H9 (cell line): ENCODE data around the gene KMT2D. TPM values are rescaled to one million over a fixed set of nuclear protein-coding genes. Genes with fewer than 3 reads are reported as not detected.
A peak's percentile ranks its signal among the peaks of the same experiment; 100 is the strongest.

Source experiments
- DNase-seq: peaks from one replicate; pipeline ENCODE4 v3.0.0-alpha.2; 2017
- H2AFZ ChIP-seq: one replicate; pipeline ENCODE4 v1.6.1; 2013; ENCODE audit warnings: mild to moderate bottlenecking, low read length, control low read depth, moderate library complexity
- H2AK5ac ChIP-seq: 2 replicates; pipeline ENCODE4 v1.6.1; 2013; ENCODE audit warnings: low read length, control low read depth, mixed read lengths; ENCODE audit not compliant: insufficient read length
- H2BK120ac ChIP-seq: one replicate; pipeline ENCODE4 v1.6.1; 2013; ENCODE audit warnings: low read depth, mild to moderate bottlenecking, low read length, control low read depth, inconsistent platforms; ENCODE audit not compliant: poor library complexity, severe bottlenecking
- H2BK12ac ChIP-seq: 2 replicates; pipeline ENCODE4 v1.6.1; 2013; ENCODE audit warnings: low read length, control low read depth, mixed read lengths, low read depth; ENCODE audit not compliant: insufficient read length
- H2BK15ac ChIP-seq: 2 replicates; pipeline ENCODE4 v1.6.1; 2013; ENCODE audit warnings: low read depth, low read length, control low read depth
- H2BK20ac ChIP-seq: one replicate; pipeline ENCODE4 v1.6.1; 2013; ENCODE audit warnings: low read depth, mild to moderate bottlenecking, low read length, control low read depth, inconsistent platforms; ENCODE audit not compliant: poor library complexity, severe bottlenecking
- H2BK5ac ChIP-seq: 2 replicates; pipeline ENCODE4 v1.6.1; 2013; ENCODE audit warnings: low read length, control low read depth, mixed read lengths; ENCODE audit not compliant: insufficient read length
- H3K14ac ChIP-seq: 2 replicates; pipeline ENCODE4 v1.6.1; 2013; ENCODE audit warnings: low read length, control low read depth; ENCODE audit not compliant: insufficient read depth
- H3K18ac ChIP-seq: 2 replicates; pipeline ENCODE4 v1.6.1; 2013; ENCODE audit warnings: low read depth, mild to moderate bottlenecking, mixed read lengths, low read length, control low read depth; ENCODE audit not compliant: insufficient read length
- H3K23ac ChIP-seq: 2 replicates; pipeline ENCODE4 v1.6.1; 2013; ENCODE audit warnings: low read length, control low read depth, mixed read lengths, low read depth; ENCODE audit not compliant: insufficient read length
- H3K23me2 ChIP-seq: 2 replicates; pipeline ENCODE4 v1.6.1; 2013; ENCODE audit warnings: low read depth, mild to moderate bottlenecking, mixed read lengths, low read length, control low read depth; ENCODE audit not compliant: insufficient read length, poor library complexity, severe bottlenecking
- H3K27ac ChIP-seq: 2 replicates; pipeline ENCODE4 v1.5.1; 2013; ENCODE audit warnings: low read length, control low read depth, mixed read lengths, low read depth; ENCODE audit not compliant: insufficient read length
- H3K27me3 ChIP-seq: 2 replicates; pipeline ENCODE4 v1.6.1; 2013; ENCODE audit warnings: low read length, control low read depth, inconsistent platforms; ENCODE audit not compliant: insufficient read depth
- H3K4ac ChIP-seq: 2 replicates; pipeline ENCODE4 v1.6.1; 2013; ENCODE audit warnings: low read depth, mild to moderate bottlenecking, control low read depth, inconsistent platforms, low read length, moderate library complexity
- H3K4me1 ChIP-seq: 2 replicates; pipeline ENCODE4 v1.6.1; 2013; ENCODE audit warnings: low read length, control low read depth, inconsistent platforms; ENCODE audit not compliant: insufficient read depth
- H3K4me2 ChIP-seq: 2 replicates; pipeline ENCODE4 v1.6.1; 2013; ENCODE audit warnings: low read length, control low read depth, mixed read lengths; ENCODE audit not compliant: insufficient read length, insufficient read depth
- H3K56ac ChIP-seq: 2 replicates; pipeline ENCODE4 v1.6.1; 2013; ENCODE audit warnings: low read depth, mild to moderate bottlenecking, mixed read lengths, low read length, control low read depth; ENCODE audit not compliant: insufficient read length
- H3K79me1 ChIP-seq: 2 replicates; pipeline ENCODE4 v1.6.1; 2013; ENCODE audit warnings: low read depth, mild to moderate bottlenecking, moderate library complexity, low read length, control low read depth, inconsistent platforms; ENCODE audit not compliant: insufficient read depth, poor library complexity, severe bottlenecking
- H3K79me2 ChIP-seq: 2 replicates; pipeline ENCODE4 v1.6.1; 2013; ENCODE audit warnings: low read length, control low read depth, inconsistent platforms; ENCODE audit not compliant: insufficient read depth
- H3K9ac ChIP-seq: 2 replicates; pipeline ENCODE4 v1.6.1; 2013; ENCODE audit warnings: low read length, control low read depth, mixed read lengths; ENCODE audit not compliant: insufficient read length; ENCODE audit errors: extremely low read depth
- H3K9me3 ChIP-seq: one replicate; pipeline ENCODE4 v1.6.1; 2013; ENCODE audit warnings: low read depth, low read length, inconsistent platforms; ENCODE audit not compliant: control insufficient read depth
- H3T11ph ChIP-seq: one replicate; pipeline ENCODE4 v1.6.1; 2013; ENCODE audit warnings: mild to moderate bottlenecking, low read length, control low read depth, inconsistent platforms
- H4K20me1 ChIP-seq: one replicate; pipeline ENCODE4 v1.6.1; 2013; ENCODE audit not compliant: control insufficient read depth, insufficient read length, insufficient read depth
- H4K5ac ChIP-seq: 2 replicates; pipeline ENCODE4 v1.6.1; 2013; ENCODE audit warnings: low read depth, mild to moderate bottlenecking, mixed read lengths, low read length, control low read depth; ENCODE audit not compliant: insufficient read length
- H4K8ac ChIP-seq: replicated peaks from 2 replicates; pipeline ENCODE4 v1.6.1; 2013; ENCODE audit warnings: low read length, control low read depth, mixed read lengths, low read depth; ENCODE audit not compliant: insufficient read length
- H4K91ac ChIP-seq: 2 replicates; pipeline ENCODE4 v1.6.1; 2013; ENCODE audit warnings: low read depth, mild to moderate bottlenecking, moderate library complexity, mixed read lengths, low read length, control low read depth; ENCODE audit not compliant: insufficient read length
- H3K27ac Mint-ChIP-seq, 3 experiments: 2 replicates in 2 of 3; 3 replicates in 1 of 3; pipeline ENCODE4 v1.8.0; 2020 to 2021; ENCODE audit warnings: mixed read lengths in 3 of 3, mild to moderate bottlenecking in 1 of 3, moderate library complexity in 1 of 3
- H3K27me3 Mint-ChIP-seq: 2 replicates; pipeline ENCODE4 v1.8.0; 2021; ENCODE audit warnings: low read depth, mild to moderate bottlenecking, moderate library complexity, mixed read lengths
- H3K36me3 Mint-ChIP-seq, 3 experiments: 2 replicates in 2 of 3; 3 replicates in 1 of 3; pipeline ENCODE4 v1.8.0; 2020 to 2021; ENCODE audit warnings: low read depth in 3 of 3, mixed read lengths in 3 of 3; ENCODE audit not compliant: insufficient read depth in 1 of 3
- H3K4me1 Mint-ChIP-seq, 2 experiments: 2 replicates each; pipeline ENCODE4 v1.8.0; 2020; ENCODE audit warnings: mixed read lengths in 2 of 2
- H3K4me3 Mint-ChIP-seq, 2 experiments: 2 replicates in 1 of 2; 3 replicates in 1 of 2; pipeline ENCODE4 v1.8.0; 2020 to 2021; ENCODE audit warnings: mild to moderate bottlenecking in 2 of 2, mixed read lengths in 2 of 2, moderate library complexity in 1 of 2
- H3K9me3 Mint-ChIP-seq, 2 experiments: 2 replicates in 1 of 2; 3 replicates in 1 of 2; pipeline ENCODE4 v1.8.0; 2020; ENCODE audit warnings: mild to moderate bottlenecking in 2 of 2, mixed read lengths in 2 of 2, moderate library complexity in 1 of 2
- WGBS: extraction: QIAGEN DNeasy Blood & Tissue Kit; methylation state at CpG from one replicate; pipeline ENCODE4 v1.1.7; 2013; ENCODE audit warnings: missing lambda C conversion rate, low lambda C conversion rate, mixed read lengths; ENCODE audit not compliant: insufficient read length; ENCODE audit errors: extremely low coverage; 5-methylcytosine and 5-hydroxymethylcytosine counted together
- total RNA-seq: library from RNA; stranded (reverse); gene quantifications from 2 replicates; pipeline ENCODE4 v1.2.1, GENCODE V29; 2021
- TF ChIP-seq, protein P1 (sequence below): fragments of 200-600 bp; sonication (generic); conservative IDR thresholded peaks from 3 replicates; pipeline ENCODE4 v1.8.0; 2021; ENCODE audit warnings: antibody characterized with exemption, mild to moderate bottlenecking

KMT2D gene
- total RNA-seq, 1 experiment from 2014 or later, result 93.7 TPM

DNA sequence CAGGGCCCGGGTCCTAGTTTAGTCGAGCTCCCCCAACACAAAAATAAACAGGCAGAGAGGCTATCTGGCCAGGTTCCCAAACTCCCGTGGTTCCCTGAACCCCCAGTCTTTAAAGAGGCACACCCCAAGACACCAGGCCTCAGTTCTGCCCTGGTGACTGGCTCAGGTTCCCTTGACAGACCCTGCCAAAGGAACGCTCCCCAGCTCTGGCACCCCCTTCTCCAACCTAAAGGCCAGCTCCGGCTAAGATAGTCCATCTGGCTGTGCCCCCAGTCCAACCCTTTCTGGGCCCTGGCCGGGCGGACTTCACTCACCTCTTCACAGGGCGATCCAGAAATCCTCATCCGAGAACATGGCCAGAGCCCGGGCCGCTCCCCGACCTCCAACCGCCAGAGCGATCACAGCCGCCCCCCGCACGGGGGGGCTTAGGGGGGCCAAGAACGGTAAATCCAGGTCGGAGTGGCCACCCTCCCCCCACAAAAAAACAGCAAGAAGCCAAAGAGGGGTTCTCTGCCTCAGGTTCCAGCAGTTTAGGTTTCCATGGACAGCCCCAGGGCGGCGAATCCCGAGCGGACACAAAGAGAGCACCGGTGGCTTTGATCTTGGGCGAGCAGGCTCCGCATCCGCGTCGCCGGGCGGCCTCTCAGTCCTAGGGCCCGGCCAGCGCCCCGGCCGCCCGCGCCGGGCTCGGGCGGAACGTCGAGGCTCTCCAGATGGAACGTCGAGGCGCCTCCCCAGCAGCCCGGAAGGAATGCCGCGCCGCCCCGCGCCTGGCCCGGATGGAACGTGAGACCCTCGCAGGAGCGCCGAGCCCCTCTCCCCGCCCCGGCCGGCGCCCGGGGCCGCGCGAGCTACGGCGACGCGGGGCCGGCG lies 1.1 kb downstream of the KMT2D start:
- peaks cover 14 to 18% (median 14%) of the 10 kb centered on the region in 3 experiments for H3K36me3 Mint-ChIP-seq

More for the DNA sequence above, 1.1 kb downstream of the KMT2D start:
- no peak overlapping the region for H2BK5ac ChIP-seq
- no CpG with 5 or more reads among the region's 70 CpGs for WGBS
- no peaks in the 10 kb centered on the region for H4K20me1 ChIP-seq
- no peaks in the 10 kb centered on the region for H3K27me3 ChIP-seq
- H2BK20ac ChIP-seq, result no peak overlapping the region
- H2BK12ac ChIP-seq, result no peak overlapping the region
- H2BK15ac ChIP-seq, result no peak overlapping the region
- peak overlapping the region; percentile 93 for H3K9ac ChIP-seq
- no peak overlapping the region for H3K56ac ChIP-seq
- peaks cover 28% of the 10 kb centered on the region for H3K79me1 ChIP-seq
- H3K4me1 ChIP-seq, result peaks cover 14% of the 10 kb centered on the region
- DNase-seq, result no peak
- no peak overlapping the region for H3K27ac ChIP-seq
- H4K8ac ChIP-seq, result no peak overlapping the region
- no peak overlapping the region for H3K23ac ChIP-seq
- H3K14ac ChIP-seq, result peak overlapping the region; percentile 97
- peaks cover 24% of the 10 kb centered on the region for H3K23me2 ChIP-seq
- H3K4me3 Mint-ChIP-seq, result peak overlapping the region; percentile 97
- peak overlapping the region; percentile 85 for H3K4me2 ChIP-seq
- H3K27ac Mint-ChIP-seq, result peak overlapping the region; percentile 38 to 95 (median 90); a peak in 6 of 7 replicates
- H3K18ac ChIP-seq, result peak overlapping the region; percentile 40
- no peaks in the 10 kb centered on the region for H3K9me3 ChIP-seq
- H3K4ac ChIP-seq, result no peak overlapping the region
- no peak overlapping the region for H2AFZ ChIP-seq
- no peak overlapping the region for H2AK5ac ChIP-seq
- H3K9me3 Mint-ChIP-seq, result no peaks in the 10 kb centered on the region
- TF ChIP-seq, protein P1, sequence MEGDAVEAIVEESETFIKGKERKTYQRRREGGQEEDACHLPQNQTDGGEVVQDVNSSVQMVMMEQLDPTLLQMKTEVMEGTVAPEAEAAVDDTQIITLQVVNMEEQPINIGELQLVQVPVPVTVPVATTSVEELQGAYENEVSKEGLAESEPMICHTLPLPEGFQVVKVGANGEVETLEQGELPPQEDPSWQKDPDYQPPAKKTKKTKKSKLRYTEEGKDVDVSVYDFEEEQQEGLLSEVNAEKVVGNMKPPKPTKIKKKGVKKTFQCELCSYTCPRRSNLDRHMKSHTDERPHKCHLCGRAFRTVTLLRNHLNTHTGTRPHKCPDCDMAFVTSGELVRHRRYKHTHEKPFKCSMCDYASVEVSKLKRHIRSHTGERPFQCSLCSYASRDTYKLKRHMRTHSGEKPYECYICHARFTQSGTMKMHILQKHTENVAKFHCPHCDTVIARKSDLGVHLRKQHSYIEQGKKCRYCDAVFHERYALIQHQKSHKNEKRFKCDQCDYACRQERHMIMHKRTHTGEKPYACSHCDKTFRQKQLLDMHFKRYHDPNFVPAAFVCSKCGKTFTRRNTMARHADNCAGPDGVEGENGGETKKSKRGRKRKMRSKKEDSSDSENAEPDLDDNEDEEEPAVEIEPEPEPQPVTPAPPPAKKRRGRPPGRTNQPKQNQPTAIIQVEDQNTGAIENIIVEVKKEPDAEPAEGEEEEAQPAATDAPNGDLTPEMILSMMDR, result no peak
- H4K91ac ChIP-seq, result no peak overlapping the region
- H3K79me2 ChIP-seq, result peaks cover 46% of the 10 kb centered on the region
- peaks cover 52 to 56% of the 10 kb centered on the region in 2 experiments for H3K4me1 Mint-ChIP-seq
- H4K5ac ChIP-seq, result no peak overlapping the region
- no peaks in the 10 kb centered on the region for H3K27me3 Mint-ChIP-seq
- H2BK120ac ChIP-seq, result no peak overlapping the region
- H3T11ph ChIP-seq, result no peak overlapping the region
